GM18505 (cell line): ENCODE data around the gene LMF1.

ENCODE experiments used
- ATAC-seq: cut with Tn5 transposase; IDR thresholded peaks from one replicate; pipeline ENCODE4 v1.9.1; 2021; ENCODE audit not compliant: unreplicated experiment
- POLR2A ChIP-seq: IDR thresholded peaks from 4 replicates; pipeline ENCODE4 v1.6.1; 2011; ENCODE audit warnings: borderline replicate concordance; ENCODE audit not compliant: insufficient read depth, insufficient read length; ENCODE audit errors: extremely low read depth

LMF1 gene

GRCh38 chr16:912684-913613 lies 57.8 kb downstream of the LMF1 start:
- TF ChIP-seq POLR2A, result no peak
- ATAC-seq, result no peak

GRCh38 chr16:912322-912683 lies 58.5 kb downstream of the LMF1 start:
- no peak for TF ChIP-seq POLR2A
- no peak for ATAC-seq

GRCh38 chr16:911604-912321 lies 59.0 kb downstream of the LMF1 start:
- TF ChIP-seq POLR2A, result no peak
- ATAC-seq, result no peak

- no peak for TF ChIP-seq POLR2A
- no peak for ATAC-seq
Observed at GRCh38 chr16:911101-911500, 59.7 kb downstream of the LMF1 start.

- ATAC-seq, result no peak
- TF ChIP-seq POLR2A, result no peak
Observed at GRCh38 chr16:910181-910580, 60.6 kb downstream of the LMF1 start.

- no peak for TF ChIP-seq POLR2A
- no peak for ATAC-seq
Observed at GRCh38 chr16:909281-910000, 61.3 kb downstream of the LMF1 start.

- no peak for ATAC-seq
- TF ChIP-seq POLR2A, result no peak
Observed at GRCh38 chr16:908526-909155, 62.1 kb downstream of the LMF1 start.

GRCh38 chr16:907842-908241 lies 62.9 kb downstream of the LMF1 start:
- no peak for ATAC-seq

GRCh38 chr16:907361-907760 lies 63.4 kb downstream of the LMF1 start:
- no peak for TF ChIP-seq POLR2A
- ATAC-seq, result no peak

More at GRCh38 chr16:907842-908241, 62.9 kb downstream of the LMF1 start:
- TF ChIP-seq POLR2A, result no peak

- ATAC-seq, result no peak
- TF ChIP-seq POLR2A, result no peak
Observed at GRCh38 chr16:906296-906695, 64.5 kb downstream of the LMF1 start.

GRCh38 chr16:901715-902601 lies 68.8 kb downstream of the LMF1 start:
- ATAC-seq, result no peak
- no peak for TF ChIP-seq POLR2A

- no peak for ATAC-seq
- TF ChIP-seq POLR2A, result no peak
Observed at GRCh38 chr16:901149-901548, 69.6 kb downstream of the LMF1 start.
